HepG2 (cell line): ENCODE measurements around the gene PSMB11. TPM values are rescaled to one million over a fixed set of nuclear protein-coding genes. Genes with fewer than 3 reads are reported as not detected.
A peak's percentile ranks its signal among the peaks of the same experiment; 100 is the strongest.

Source experiments
- CBFB ChIP-seq: sonication (generic); formaldehyde crosslinking; IDR thresholded peaks from 2 replicates; pipeline ENCODE4 v1.4.0; 2020; ENCODE audit warnings: missing genetic modification reagents
- CSRNP2 ChIP-seq: sonication (generic); formaldehyde crosslinking; conservative IDR thresholded peaks from 2 replicates; pipeline ENCODE4 v1.8.0; 2022; ENCODE audit warnings: low read depth, missing genetic modification reagents
- ETV5 ChIP-seq: IDR thresholded peaks from 2 replicates; pipeline ENCODE4 v1.6.1; 2018; ENCODE audit warnings: missing biosample characterization, missing genetic modification reagents, inconsistent platforms, borderline replicate concordance
- HNRNPUL1 ChIP-seq: fragments of 200-400 bp; formaldehyde crosslinking; IDR thresholded peaks from 2 replicates; pipeline ENCODE4 v1.6.1; 2017; ENCODE audit warnings: low read depth, mild to moderate bottlenecking, low read length, moderate library complexity
- JUNB ChIP-seq: sonication (generic); formaldehyde crosslinking; IDR thresholded peaks from 2 replicates; pipeline ENCODE4 v1.8.0; 2022; ENCODE audit warnings: missing genetic modification reagents, mild to moderate bottlenecking, borderline replicate concordance
- MAF1 ChIP-seq: sonication (generic); formaldehyde crosslinking; IDR thresholded peaks from 2 replicates; pipeline ENCODE4 v1.5.0; 2020; ENCODE audit warnings: missing genetic modification reagents, borderline replicate concordance
- MEF2D ChIP-seq: sonication (generic); formaldehyde crosslinking; IDR thresholded peaks from 2 replicates; pipeline ENCODE4 v1.5.1; 2020; ENCODE audit warnings: mild to moderate bottlenecking, missing genetic modification reagents
- NRL ChIP-seq: sonication (generic); formaldehyde crosslinking; IDR thresholded peaks from 2 replicates; pipeline ENCODE4 v1.5.0; 2020; ENCODE audit warnings: missing genetic modification reagents, mild to moderate bottlenecking, moderate library complexity, borderline replicate concordance
- TEAD3 ChIP-seq: optimal IDR thresholded peaks from 2 replicates; pipeline ENCODE3; 2016; ENCODE audit warnings: borderline replicate concordance
- ZNF207 ChIP-seq: fragments of 450-650 bp; IDR thresholded peaks from 2 replicates; pipeline ENCODE4 v1.6.1; 2016; ENCODE audit warnings: antibody characterized with exemption, borderline replicate concordance
- ZNF274 ChIP-seq: sonication (generic); formaldehyde crosslinking; IDR thresholded peaks from 2 replicates; pipeline ENCODE4 v1.5.1; 2020; ENCODE audit warnings: mild to moderate bottlenecking, missing genetic modification reagents
- ZNF282 ChIP-seq: fragments of 450-650 bp; IDR thresholded peaks from 2 replicates; pipeline ENCODE4 v1.6.1; 2018; ENCODE audit not compliant: partially characterized antibody
- ZNF33A ChIP-seq: sonication (generic); formaldehyde crosslinking; IDR thresholded peaks from 2 replicates; pipeline ENCODE4 v1.5.1; 2020; ENCODE audit warnings: missing genetic modification reagents, mild to moderate bottlenecking, moderate library complexity, borderline replicate concordance
- ZNF510 ChIP-seq: sonication (generic); formaldehyde crosslinking; IDR thresholded peaks from 2 replicates; pipeline ENCODE4 v1.4.0; 2020; ENCODE audit warnings: low read depth, mild to moderate bottlenecking, missing genetic modification reagents
- ZNF841 ChIP-seq: sonication (generic); formaldehyde crosslinking; IDR thresholded peaks from 2 replicates; pipeline ENCODE4 v1.8.1; 2023; ENCODE audit warnings: missing genetic modification reagents, borderline replicate concordance
- ZUFSP ChIP-seq: sonication (generic); formaldehyde crosslinking; IDR thresholded peaks from 2 replicates; pipeline ENCODE4 v1.9.0; 2021; ENCODE audit warnings: missing genetic modification reagents, mild to moderate bottlenecking, borderline replicate concordance
- polyA plus RNA-seq, 8 experiments: library from polyadenylated mRNA; depleted of rRNA in 3 of 8; stranded (reverse) in 7 of 8; unstranded in 1 of 8; fragments of >200 nt; fragmentation: Illumina TruSeq in 4 of 8; extraction: Trizol in 4 of 8; gene quantifications; 2 replicates each; pipeline versions ENCODE4 v1.2.1 to v1.2.3, GENCODE V29; 2011 to 2016; ENCODE audit warnings: low read depth in 4 of 8, missing spikeins in 1 of 8, mixed read lengths in 1 of 8; ENCODE audit not compliant: insufficient read depth in 1 of 8
- total RNA-seq, 5 experiments: library from RNA; depleted of rRNA; stranded (reverse); fragments of >200 nt; fragmentation: Illumina TruSeq; extraction: Trizol; gene quantifications; 2 replicates each; pipeline ENCODE4 v1.2.3, GENCODE V29; 2016; ENCODE audit warnings: low read depth in 1 of 5
- TF ChIP-seq, protein P1 (sequence below): sonication (generic); formaldehyde crosslinking; IDR thresholded peaks from 2 replicates; pipeline ENCODE4 v1.5.0; 2020; ENCODE audit warnings: missing genetic modification reagents, mild to moderate bottlenecking, borderline replicate concordance
- TF ChIP-seq, protein P2 (sequence below): sonication (generic); formaldehyde crosslinking; conservative IDR thresholded peaks from 2 replicates; pipeline ENCODE4 v1.5.0; 2020; ENCODE audit warnings: missing genetic modification reagents
- TF ChIP-seq, protein P3 (sequence below): conservative IDR thresholded peaks from 2 replicates; pipeline ENCODE4 v1.6.1; 2018; ENCODE audit warnings: missing genetic modification reagents
- TF ChIP-seq, protein P4 (sequence below): sonication (generic); formaldehyde crosslinking; IDR thresholded peaks from 2 replicates; pipeline ENCODE4 v1.5.0; 2020; ENCODE audit warnings: missing genetic modification reagents

Gene PSMB11
- total and polyA plus RNA-seq, 2 of the 13 experiments (the other 11 are each of a cell fraction or from before 2014, with no cell fraction given): not detected

GRCh38 chr14:23009939-23010726, 31.9 kb upstream of the PSMB11 start, which contains the start of gene C14orf93 (continued):
- TF ChIP-seq, protein P1, sequence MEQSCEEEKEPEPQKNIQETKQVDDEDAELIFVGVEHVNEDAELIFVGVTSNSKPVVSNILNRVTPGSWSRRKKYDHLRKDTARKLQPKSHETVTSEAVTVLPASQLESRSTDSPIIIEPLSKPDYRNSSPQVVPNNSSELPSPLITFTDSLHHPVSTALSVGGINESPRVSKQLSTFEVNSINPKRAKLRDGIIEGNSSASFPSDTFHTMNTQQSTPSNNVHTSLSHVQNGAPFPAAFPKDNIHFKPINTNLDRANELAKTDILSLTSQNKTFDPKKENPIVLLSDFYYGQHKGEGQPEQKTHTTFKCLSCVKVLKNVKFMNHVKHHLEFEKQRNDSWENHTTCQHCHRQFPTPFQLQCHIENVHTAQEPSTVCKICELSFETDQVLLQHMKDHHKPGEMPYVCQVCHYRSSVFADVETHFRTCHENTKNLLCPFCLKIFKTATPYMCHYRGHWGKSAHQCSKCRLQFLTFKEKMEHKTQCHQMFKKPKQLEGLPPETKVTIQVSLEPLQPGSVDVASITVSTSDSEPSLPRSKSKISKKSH (CRISPR knock-in tag): no peak
- TF ChIP-seq ETV5 (CRISPR knock-in tag) (no peak), CBFB (peak; percentile 38; the same call in 1 of the 2 replicates), JUNB (CRISPR knock-in tag) (no peak), HNRNPUL1 (no peak), ZNF510 (CRISPR knock-in tag) (no peak), ZNF33A (CRISPR knock-in tag) (peak; percentile 78; the same call in 1 of the 2 replicates), MEF2D (CRISPR knock-in tag) (no peak), ZNF274 (CRISPR knock-in tag) (peak; percentile 77), ZNF282 (no peak), ZNF207 (no peak), NRL (CRISPR knock-in tag) (no peak), ZUFSP (no peak), ZNF841 (no peak), MAF1 (peak; percentile 22; the same call in 1 of the 2 replicates), CSRNP2 (CRISPR knock-in tag) (no peak), TEAD3 (CRISPR knock-in tag) (peak; percentile 64)
- TF ChIP-seq, protein P2, sequence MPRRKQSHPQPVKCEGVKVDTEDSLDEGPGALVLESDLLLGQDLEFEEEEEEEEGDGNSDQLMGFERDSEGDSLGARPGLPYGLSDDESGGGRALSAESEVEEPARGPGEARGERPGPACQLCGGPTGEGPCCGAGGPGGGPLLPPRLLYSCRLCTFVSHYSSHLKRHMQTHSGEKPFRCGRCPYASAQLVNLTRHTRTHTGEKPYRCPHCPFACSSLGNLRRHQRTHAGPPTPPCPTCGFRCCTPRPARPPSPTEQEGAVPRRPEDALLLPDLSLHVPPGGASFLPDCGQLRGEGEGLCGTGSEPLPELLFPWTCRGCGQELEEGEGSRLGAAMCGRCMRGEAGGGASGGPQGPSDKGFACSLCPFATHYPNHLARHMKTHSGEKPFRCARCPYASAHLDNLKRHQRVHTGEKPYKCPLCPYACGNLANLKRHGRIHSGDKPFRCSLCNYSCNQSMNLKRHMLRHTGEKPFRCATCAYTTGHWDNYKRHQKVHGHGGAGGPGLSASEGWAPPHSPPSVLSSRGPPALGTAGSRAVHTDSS (CRISPR knock-in tag): no peak
- TF ChIP-seq, protein P3, sequence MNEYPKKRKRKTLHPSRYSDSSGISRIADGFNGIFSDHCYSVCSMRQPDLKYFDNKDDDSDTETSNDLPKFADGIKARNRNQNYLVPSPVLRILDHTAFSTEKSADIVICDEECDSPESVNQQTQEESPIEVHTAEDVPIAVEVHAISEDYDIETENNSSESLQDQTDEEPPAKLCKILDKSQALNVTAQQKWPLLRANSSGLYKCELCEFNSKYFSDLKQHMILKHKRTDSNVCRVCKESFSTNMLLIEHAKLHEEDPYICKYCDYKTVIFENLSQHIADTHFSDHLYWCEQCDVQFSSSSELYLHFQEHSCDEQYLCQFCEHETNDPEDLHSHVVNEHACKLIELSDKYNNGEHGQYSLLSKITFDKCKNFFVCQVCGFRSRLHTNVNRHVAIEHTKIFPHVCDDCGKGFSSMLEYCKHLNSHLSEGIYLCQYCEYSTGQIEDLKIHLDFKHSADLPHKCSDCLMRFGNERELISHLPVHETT: no peak
- TF ChIP-seq, protein P4, sequence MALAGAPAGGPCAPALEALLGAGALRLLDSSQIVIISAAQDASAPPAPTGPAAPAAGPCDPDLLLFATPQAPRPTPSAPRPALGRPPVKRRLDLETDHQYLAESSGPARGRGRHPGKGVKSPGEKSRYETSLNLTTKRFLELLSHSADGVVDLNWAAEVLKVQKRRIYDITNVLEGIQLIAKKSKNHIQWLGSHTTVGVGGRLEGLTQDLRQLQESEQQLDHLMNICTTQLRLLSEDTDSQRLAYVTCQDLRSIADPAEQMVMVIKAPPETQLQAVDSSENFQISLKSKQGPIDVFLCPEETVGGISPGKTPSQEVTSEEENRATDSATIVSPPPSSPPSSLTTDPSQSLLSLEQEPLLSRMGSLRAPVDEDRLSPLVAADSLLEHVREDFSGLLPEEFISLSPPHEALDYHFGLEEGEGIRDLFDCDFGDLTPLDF (CRISPR knock-in tag): peak; percentile 18; the same call in 1 of the 2 replicates
